GM12875 (cell line): Measurements from ENCODE around the gene PGAM5.
A peak's percentile ranks its signal among the peaks of the same experiment; 100 is the strongest.

Experiments
- H3K4me3 ChIP-seq: one replicate; pipeline ENCODE4 v1.5.1; 2011; ENCODE audit warnings: low read depth, low read length, control low read depth
- CTCF ChIP-seq: IDR thresholded peaks from 2 replicates; pipeline ENCODE4 v1.5.1; 2011; ENCODE audit warnings: low read depth, mild to moderate bottlenecking, control low read depth, inconsistent platforms, low read length, moderate library complexity, borderline replicate concordance; ENCODE audit not compliant: insufficient read depth

The PGAM5 gene

DNA sequence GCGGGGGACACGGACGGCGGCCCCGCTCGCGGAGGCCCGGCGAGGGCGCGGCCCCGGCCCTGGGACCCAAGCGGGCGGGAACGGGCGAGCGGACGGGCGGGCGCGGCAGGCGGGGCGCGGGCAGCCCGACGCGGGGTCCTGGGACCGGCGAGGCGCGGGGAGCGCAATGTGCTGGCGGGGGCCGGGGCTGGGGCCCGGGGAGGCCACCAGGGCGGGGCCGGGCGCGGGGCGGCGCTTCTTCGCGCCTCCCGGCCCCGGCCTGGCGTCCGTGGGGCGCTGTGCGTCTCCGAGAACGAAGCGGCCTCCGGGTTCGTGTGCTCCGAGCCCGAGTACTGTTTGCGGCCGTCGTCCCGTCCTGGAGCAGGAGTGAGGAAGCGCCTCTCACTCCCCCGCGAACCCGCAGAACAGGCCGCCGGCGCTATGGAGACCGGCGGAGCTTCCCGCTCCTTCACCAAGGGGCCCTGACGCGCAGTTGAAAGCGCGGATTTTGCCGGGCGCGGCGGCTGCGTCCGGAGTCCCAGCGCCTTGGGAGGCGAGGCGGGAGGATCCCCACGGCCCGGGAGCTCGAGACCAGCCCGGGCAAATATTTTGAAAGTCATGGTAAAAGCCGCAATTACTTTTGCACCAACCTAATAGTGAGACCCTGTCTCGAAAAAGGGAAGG, 51.4 kb downstream of the PGAM5 start:
- 0 out of 2 replicates have a peak, but pooled peaks have one; percentile 29 for TF ChIP-seq CTCF
- peak overlapping the region; percentile 85 for H3K4me3 ChIP-seq

DNA sequence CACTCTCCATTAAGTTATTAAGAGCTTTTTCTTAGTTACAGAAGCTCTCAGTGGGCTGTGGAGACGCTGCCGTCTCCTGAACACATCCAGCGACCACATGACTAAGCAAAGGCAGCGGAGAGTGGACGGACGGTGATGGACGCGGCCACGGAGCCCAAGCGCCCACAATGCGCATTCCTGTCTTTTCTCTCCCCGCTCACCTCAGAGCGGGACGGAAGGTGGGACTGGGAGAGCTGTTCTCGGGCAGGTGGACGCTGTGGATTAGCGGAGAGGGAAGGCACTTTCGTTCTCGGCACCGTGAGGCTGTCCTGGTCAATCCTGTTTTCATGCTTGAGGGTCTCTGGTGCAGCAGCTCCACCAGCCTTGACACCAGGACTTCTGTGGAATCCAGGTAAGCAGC, 53.6 kb downstream of the PGAM5 start:
- no peak for TF ChIP-seq CTCF
- H3K4me3 ChIP-seq: no peak overlapping the region

GRCh38 chr12:132765361-132765760, 54.7 kb downstream of the PGAM5 start:
- TF ChIP-seq CTCF: no peak
- H3K4me3 ChIP-seq: no peak overlapping the region

DNA sequence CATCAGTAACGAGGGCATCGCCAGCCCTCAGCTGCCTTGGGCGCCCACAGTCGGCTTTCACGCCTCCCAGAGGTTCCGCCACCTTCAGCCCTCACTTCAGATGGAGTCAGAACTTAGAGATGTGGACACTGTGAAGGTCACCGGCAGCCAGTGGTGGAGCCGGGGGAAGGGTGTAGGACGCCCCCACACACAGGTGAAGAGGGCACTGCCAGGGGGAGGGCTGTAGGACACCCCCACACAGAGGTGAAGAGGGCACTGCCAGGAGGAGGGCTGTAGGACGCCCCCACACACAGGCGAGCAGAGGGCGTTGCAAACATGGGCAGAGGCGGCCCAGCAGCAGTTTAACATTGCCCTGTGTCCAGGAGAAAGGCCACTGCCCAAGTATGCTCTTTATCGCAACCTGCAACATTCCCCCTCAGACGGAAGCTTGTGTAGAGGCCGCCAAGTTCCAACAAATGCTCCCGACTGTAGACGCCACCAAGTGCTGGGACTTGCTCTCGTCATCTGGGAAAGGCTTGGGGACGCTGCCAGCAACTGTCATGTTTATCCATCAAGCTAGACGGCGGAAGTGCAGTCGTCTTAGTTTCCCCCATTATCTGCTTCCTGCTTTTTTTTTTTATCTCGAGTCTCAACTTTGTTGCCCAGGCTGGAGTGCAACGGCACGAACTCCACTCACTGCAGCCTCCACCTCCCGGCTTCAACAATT, 55.9 kb downstream of the PGAM5 start:
- no peak for TF ChIP-seq CTCF
- no peak overlapping the region for H3K4me3 ChIP-seq

DNA sequence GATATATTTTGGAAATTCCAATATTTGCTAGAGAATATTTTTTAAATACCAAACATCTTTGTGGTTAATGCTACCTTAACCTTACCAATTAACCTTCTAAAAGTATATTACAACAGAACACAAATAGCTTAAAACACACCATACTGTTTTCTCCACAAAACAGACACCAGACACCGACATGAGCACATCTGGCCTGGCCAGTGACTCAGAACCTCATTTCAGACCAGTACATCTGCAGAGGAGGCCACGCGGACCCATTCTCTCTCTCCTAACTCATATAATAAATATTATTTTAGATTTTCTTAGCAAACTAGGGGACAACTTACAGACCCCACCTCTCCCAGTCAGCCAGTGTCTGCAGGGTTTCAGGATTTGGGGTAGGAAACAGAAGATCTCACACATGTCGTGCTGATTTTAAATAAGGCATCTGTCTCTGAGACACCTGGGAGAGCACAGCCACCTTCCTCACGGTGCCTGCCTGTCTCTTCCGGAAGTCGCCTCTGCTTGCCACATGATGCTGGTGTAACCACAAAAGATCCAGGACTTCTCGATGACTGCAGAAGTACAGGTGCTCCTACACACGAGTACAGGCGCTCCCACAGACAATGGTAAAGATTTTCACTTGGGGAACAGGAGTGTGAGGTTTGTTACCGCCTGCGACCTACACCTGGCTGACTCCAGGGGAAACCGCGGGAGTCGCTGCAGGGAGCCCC, 60.6 kb downstream of the PGAM5 start:
- no peak for TF ChIP-seq CTCF
- H3K4me3 ChIP-seq: peak overlapping the region; percentile 1
